RWPE2 (cell line): Measurements from ENCODE around the gene IL1RL2.

Source experiments
- ATAC-seq: fragments of 200-7000 bp; cut with Tn5 transposase; 3 replicates; pipeline ENCODE4 v1.9.1; 2021; ENCODE audit warnings: low read depth
- DNase-seq: peaks from one replicate; pipeline ENCODE4 v3.0.0-alpha.2; 2020; ENCODE audit warnings: low spot score
- H3K27ac ChIP-seq: fragments of 450-650 bp; 2 replicates; pipeline ENCODE4 v1.5.1; 2017; ENCODE audit warnings: mild to moderate bottlenecking; ENCODE audit not compliant: poor library complexity, severe bottlenecking
- H3K27me3 ChIP-seq: fragments of 250-450 bp; sonication (Bioruptor Pico); 2 replicates; pipeline ENCODE4 v1.5.1; 2021; ENCODE audit warnings: mild to moderate bottlenecking, moderate library complexity; ENCODE audit not compliant: insufficient read depth, poor library complexity, severe bottlenecking
- H3K36me3 ChIP-seq: fragments of 250-450 bp; sonication (Bioruptor Pico); 2 replicates; pipeline ENCODE4 v1.5.1; 2020; ENCODE audit warnings: low read depth, mild to moderate bottlenecking, moderate library complexity
- H3K4me1 ChIP-seq: fragments of 250-450 bp; sonication (Bioruptor Pico); 2 replicates; pipeline ENCODE4 v1.5.1; 2021; ENCODE audit warnings: mild to moderate bottlenecking, moderate library complexity; ENCODE audit not compliant: insufficient read depth, poor library complexity, severe bottlenecking
- H3K4me3 ChIP-seq: fragments of 250-450 bp; sonication (Bioruptor Pico); 2 replicates; pipeline ENCODE4 v1.5.1; 2021; ENCODE audit warnings: mild to moderate bottlenecking, moderate library complexity; ENCODE audit not compliant: severe bottlenecking
- H3K9me3 ChIP-seq: fragments of 250-450 bp; sonication (Bioruptor Pico); 2 replicates; pipeline ENCODE4 v1.5.1; 2021; ENCODE audit warnings: mild to moderate bottlenecking, moderate library complexity; ENCODE audit not compliant: severe bottlenecking
- CTCF ChIP-seq: fragments of 450-650 bp; IDR thresholded peaks from one replicate; pipeline ENCODE4 v1.5.1; 2017; ENCODE audit warnings: mild to moderate bottlenecking, moderate library complexity; ENCODE audit not compliant: poor library complexity, severe bottlenecking

IL1RL2 gene

GRCh38 chr2:102262216-102263129 lies 75.7 kb downstream of the IL1RL2 start:
- Histone ChIP-seq H3K27me3 (no peaks in the 10 kb centered on the region), H3K4me1 (peaks cover 13% of the 10 kb centered on the region), H3K4me3 (no peak overlapping the region), H3K27ac (no peak overlapping the region), H3K9me3 (no peaks in the 10 kb centered on the region), H3K36me3 (no peaks in the 10 kb centered on the region)
- no peak for DNase-seq
- ATAC-seq: no peak
- no peak for TF ChIP-seq CTCF

- Histone ChIP-seq H3K27me3 (no peaks in the 10 kb centered on the region), H3K9me3 (no peaks in the 10 kb centered on the region), H3K4me3 (no peak overlapping the region), H3K4me1 (no peaks in the 10 kb centered on the region), H3K36me3 (no peaks in the 10 kb centered on the region), H3K27ac (no peak overlapping the region)
- no peak for ATAC-seq
- no peak for TF ChIP-seq CTCF
- no peak for DNase-seq
Observed at GRCh38 chr2:102264952-102265351, 78.1 kb downstream of the IL1RL2 start.

- no peak for TF ChIP-seq CTCF
- H3K9me3 ChIP-seq: no peaks in the 10 kb centered on the region
Observed at GRCh38 chr2:102266204-102266603, 79.4 kb downstream of the IL1RL2 start.

GRCh38 chr2:102267774-102268173 lies 81.0 kb downstream of the IL1RL2 start:
- DNase-seq (no peak), ATAC-seq (no peak)
- H3K4me3 ChIP-seq: no peak overlapping the region
- H3K36me3 ChIP-seq: no peaks in the 10 kb centered on the region
- no peaks in the 10 kb centered on the region for H3K9me3 ChIP-seq
- no peaks in the 10 kb centered on the region for H3K27me3 ChIP-seq
- TF ChIP-seq CTCF: no peak
- H3K4me1 ChIP-seq: no peaks in the 10 kb centered on the region
- H3K27ac ChIP-seq: no peak overlapping the region

More at GRCh38 chr2:102266204-102266603, 79.4 kb downstream of the IL1RL2 start:
- Histone ChIP-seq H3K36me3 (no peaks in the 10 kb centered on the region), H3K4me1 (no peaks in the 10 kb centered on the region), H3K27me3 (no peaks in the 10 kb centered on the region), H3K27ac (no peak overlapping the region), H3K4me3 (no peak overlapping the region)
- ATAC-seq (no peak), DNase-seq (no peak)

GRCh38 chr2:102268510-102269199 lies 81.8 kb downstream of the IL1RL2 start:
- no peaks in the 10 kb centered on the region for H3K4me1 ChIP-seq
- no peak overlapping the region for H3K4me3 ChIP-seq
- no peaks in the 10 kb centered on the region for H3K27me3 ChIP-seq
- ATAC-seq (no peak), DNase-seq (no peak)
- no peaks in the 10 kb centered on the region for H3K36me3 ChIP-seq
- no peaks in the 10 kb centered on the region for H3K9me3 ChIP-seq
- H3K27ac ChIP-seq: no peak overlapping the region
- TF ChIP-seq CTCF: no peak
